IPS-20b (cell line): ENCODE data around the gene SPESP1.
"Not testable (repeated sequence)": the region's sequence is repeated elsewhere in the genome, so short reads cannot be mapped to it uniquely, and the experiment has no call there.

Experiments
- H3K27ac ChIP-seq: one replicate; pipeline ENCODE4 v1.5.1; 2013; ENCODE audit warnings: low read length
- H3K27me3 ChIP-seq: 2 replicates; pipeline ENCODE4 v1.6.1; 2013; ENCODE audit warnings: mild to moderate bottlenecking, low read length, inconsistent platforms; ENCODE audit not compliant: insufficient read depth
- H3K36me3 ChIP-seq: 2 replicates; pipeline ENCODE4 v1.6.1; 2013; ENCODE audit warnings: low read depth, mild to moderate bottlenecking, inconsistent platforms, low read length, moderate library complexity; ENCODE audit not compliant: insufficient read depth
- H3K4me1 ChIP-seq: 2 replicates; pipeline ENCODE4 v1.6.1; 2013; ENCODE audit warnings: mild to moderate bottlenecking, control low read depth, inconsistent platforms, low read length, moderate library complexity; ENCODE audit not compliant: insufficient read depth
- H3K4me3 ChIP-seq: 2 replicates; pipeline ENCODE4 v1.5.1; 2013; ENCODE audit warnings: mild to moderate bottlenecking, low read length, inconsistent platforms
- H3K9ac ChIP-seq: 2 replicates; pipeline ENCODE4 v1.6.1; 2013; ENCODE audit warnings: low read depth, mild to moderate bottlenecking, inconsistent platforms, low read length, moderate library complexity
- H3K9me3 ChIP-seq: 2 replicates; pipeline ENCODE4 v1.6.1; 2013; ENCODE audit warnings: mild to moderate bottlenecking, low read depth, low read length, inconsistent platforms; ENCODE audit not compliant: insufficient read depth

SPESP1 gene

GRCh38 chr15:68966996-68967395, 36.7 kb downstream of the SPESP1 start:
- Histone ChIP-seq H3K27me3 (no peaks in the 10 kb centered on the region), H3K9ac (no peak overlapping the region), H3K9me3 (peaks cover 45% of the 10 kb centered on the region), H3K27ac (no peak overlapping the region), H3K4me3 (no peak overlapping the region), H3K36me3 (no peaks in the 10 kb centered on the region), H3K4me1 (no peaks in the 10 kb centered on the region)

GRCh38 chr15:68967948-68968347, 37.6 kb downstream of the SPESP1 start:
- Histone ChIP-seq H3K36me3 (no peaks in the 10 kb centered on the region), H3K4me3 (no peak overlapping the region), H3K27me3 (no peaks in the 10 kb centered on the region), H3K9ac (no peak overlapping the region), H3K9me3 (peaks cover 45% of the 10 kb centered on the region), H3K4me1 (no peaks in the 10 kb centered on the region), H3K27ac (no peak overlapping the region)

- Histone ChIP-seq H3K27ac (no peak overlapping the region), H3K9ac (no peak overlapping the region), H3K4me1 (no peaks in the 10 kb centered on the region), H3K36me3 (no peaks in the 10 kb centered on the region), H3K9me3 (peaks cover 40% of the 10 kb centered on the region), H3K4me3 (no peak overlapping the region), H3K27me3 (no peaks in the 10 kb centered on the region)
Observed at GRCh38 chr15:68969298-68969697, 39.0 kb downstream of the SPESP1 start.

DNA sequence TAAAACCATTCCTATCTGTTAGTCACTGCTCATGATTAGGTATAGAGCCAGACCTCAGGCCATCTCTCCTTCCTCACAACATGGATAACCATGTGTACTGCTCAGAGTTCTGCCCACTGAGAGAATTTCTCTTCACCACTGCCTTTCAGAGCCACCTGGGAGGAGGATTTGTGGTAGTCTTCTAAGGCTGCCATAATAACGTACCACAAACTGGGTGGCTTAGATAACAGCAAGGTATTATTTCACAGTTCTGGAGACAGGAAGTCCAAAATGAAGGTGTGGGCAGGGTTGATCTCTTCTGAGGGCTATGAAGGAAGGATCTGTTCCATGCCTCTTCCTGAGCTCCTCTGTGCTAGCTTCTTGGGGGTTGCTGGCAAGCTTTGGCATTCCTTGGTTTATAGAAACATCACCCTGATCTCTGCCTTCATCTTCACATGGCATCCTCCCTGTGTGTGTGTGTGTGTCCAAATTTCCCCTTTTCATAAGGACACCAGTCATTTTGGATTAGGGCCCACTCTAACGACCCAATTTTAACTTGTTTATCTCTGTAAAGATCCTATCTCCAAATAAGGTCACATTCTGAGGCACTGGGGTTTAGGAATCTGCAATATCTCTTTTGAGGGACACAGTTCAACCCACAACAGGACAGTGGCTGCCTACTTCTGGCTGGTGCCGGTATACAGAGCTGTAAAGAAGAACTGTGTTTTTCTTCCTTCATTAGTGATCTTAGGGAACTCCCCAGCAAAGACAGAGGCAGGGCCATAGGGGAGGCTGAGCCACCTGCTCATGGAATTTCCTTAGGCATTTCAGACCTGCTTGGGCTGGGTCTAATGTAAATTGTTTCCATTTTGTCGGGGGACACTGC, 42.1 kb downstream of the SPESP1 start:
- no peak overlapping the region for H3K9ac ChIP-seq
- H3K4me3 ChIP-seq = no peak overlapping the region

GRCh38 chr15:68975651-68976160, 45.4 kb downstream of the SPESP1 start:
- peaks cover 13% of the 10 kb centered on the region for H3K9me3 ChIP-seq
- H3K36me3 ChIP-seq, H3K4me3 ChIP-seq, H3K27ac ChIP-seq, H3K9ac ChIP-seq, H3K27me3 ChIP-seq, H3K4me1 ChIP-seq: not testable (repeated sequence)

More for the DNA sequence above, 42.1 kb downstream of the SPESP1 start:
- Histone ChIP-seq H3K9me3 (peaks cover 32% of the 10 kb centered on the region), H3K36me3 (no peaks in the 10 kb centered on the region), H3K27ac (no peak overlapping the region), H3K4me1 (no peaks in the 10 kb centered on the region), H3K27me3 (no peaks in the 10 kb centered on the region)

DNA sequence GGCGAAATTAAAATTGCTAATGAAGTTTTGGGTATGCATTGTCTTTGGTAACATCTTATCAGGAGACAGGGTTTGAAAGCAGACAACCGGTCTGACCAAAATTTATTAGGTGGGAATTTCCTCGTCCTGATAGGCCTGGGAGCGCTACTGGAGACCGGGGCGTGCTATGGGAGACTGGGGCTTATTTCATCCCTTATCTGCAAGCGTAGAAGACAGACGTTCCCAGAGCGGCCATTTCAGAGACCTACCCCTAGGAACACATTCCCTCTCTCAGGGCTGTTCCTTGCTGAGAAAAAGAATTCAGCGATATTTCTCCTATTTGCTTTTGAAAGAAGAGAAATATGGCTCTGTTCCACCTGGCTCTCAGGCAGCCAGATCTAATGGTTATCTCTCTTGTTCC, 47.1 kb downstream of the SPESP1 start:
- not testable (repeated sequence) for H3K9ac ChIP-seq, H3K4me1 ChIP-seq, H3K27ac ChIP-seq, H3K36me3 ChIP-seq, H3K4me3 ChIP-seq, H3K27me3 ChIP-seq
- peaks cover 13% of the 10 kb centered on the region for H3K9me3 ChIP-seq

- Histone ChIP-seq H3K36me3 (no peaks in the 10 kb centered on the region), H3K27me3 (no peaks in the 10 kb centered on the region), H3K9ac (no peak overlapping the region), H3K4me3 (no peak overlapping the region), H3K27ac (no peak overlapping the region), H3K4me1 (no peaks in the 10 kb centered on the region), H3K9me3 (peaks cover 13% of the 10 kb centered on the region)
Observed at GRCh38 chr15:68979006-68979405, 48.7 kb downstream of the SPESP1 start.

GRCh38 chr15:68979816-68980215, 49.5 kb downstream of the SPESP1 start:
- H3K4me3 ChIP-seq = no peak overlapping the region
- peaks cover 13% of the 10 kb centered on the region for H3K9me3 ChIP-seq
- no peak overlapping the region for H3K9ac ChIP-seq
- no peaks in the 10 kb centered on the region for H3K36me3 ChIP-seq
- no peak overlapping the region for H3K27ac ChIP-seq
- H3K27me3 ChIP-seq = no peaks in the 10 kb centered on the region
- no peaks in the 10 kb centered on the region for H3K4me1 ChIP-seq

DNA sequence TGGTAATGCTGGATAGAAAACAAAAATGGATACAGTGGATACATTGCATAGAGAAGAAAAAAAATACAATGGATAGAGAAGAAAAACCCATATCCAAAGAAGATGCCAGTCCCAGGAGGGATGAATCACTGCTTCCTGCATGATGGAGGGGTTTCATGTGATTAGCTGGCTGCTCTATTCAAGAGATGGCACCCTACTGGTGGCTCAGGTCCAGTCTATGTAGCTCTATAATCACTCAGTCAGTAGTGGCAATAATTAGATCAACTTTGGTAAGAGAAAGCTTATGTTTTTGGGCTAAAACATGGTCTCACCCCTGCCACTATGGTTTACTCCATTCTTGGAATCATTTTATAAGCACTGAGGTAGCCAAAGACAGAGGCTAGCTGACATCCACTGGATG, 50.5 kb downstream of the SPESP1 start:
- Histone ChIP-seq H3K9me3 (peaks cover 13% of the 10 kb centered on the region), H3K4me1 (no peaks in the 10 kb centered on the region), H3K9ac (no peak overlapping the region), H3K4me3 (no peak overlapping the region), H3K27me3 (no peaks in the 10 kb centered on the region), H3K27ac (no peak overlapping the region), H3K36me3 (no peaks in the 10 kb centered on the region)

DNA sequence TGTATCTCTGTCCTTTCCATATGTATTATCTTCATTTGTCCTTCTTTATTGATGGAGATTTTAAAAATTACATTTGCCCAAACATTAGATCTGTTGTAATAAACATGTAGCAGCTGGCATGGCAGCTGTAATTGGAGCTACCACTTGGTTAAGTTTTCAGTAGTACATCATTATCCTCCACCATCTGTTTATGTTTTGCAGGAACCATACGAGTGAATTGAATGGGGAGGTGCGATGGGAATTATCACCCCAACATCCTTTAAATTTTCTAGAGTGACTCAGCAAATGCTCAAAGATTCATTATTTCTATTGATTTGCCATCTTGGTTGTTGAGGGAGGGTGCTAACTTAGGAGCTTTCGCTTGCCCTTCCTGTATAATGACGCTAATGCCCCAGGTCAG, 51.6 kb downstream of the SPESP1 start:
- H3K4me3 ChIP-seq = no peak overlapping the region
- H3K27me3 ChIP-seq = no peaks in the 10 kb centered on the region
- H3K9me3 ChIP-seq = peaks cover 3% of the 10 kb centered on the region; the same call in 1 of the 2 replicates
- no peaks in the 10 kb centered on the region for H3K36me3 ChIP-seq
- no peak overlapping the region for H3K9ac ChIP-seq
- H3K27ac ChIP-seq = no peak overlapping the region
- H3K4me1 ChIP-seq = no peaks in the 10 kb centered on the region

- Histone ChIP-seq H3K9me3 (no peaks in the 10 kb centered on the region), H3K9ac (no peak overlapping the region), H3K27ac (no peak overlapping the region), H3K4me3 (no peak overlapping the region), H3K4me1 (no peaks in the 10 kb centered on the region), H3K27me3 (no peaks in the 10 kb centered on the region), H3K36me3 (no peaks in the 10 kb centered on the region)
Observed at GRCh38 chr15:68982976-68983563, 52.7 kb downstream of the SPESP1 start.

DNA sequence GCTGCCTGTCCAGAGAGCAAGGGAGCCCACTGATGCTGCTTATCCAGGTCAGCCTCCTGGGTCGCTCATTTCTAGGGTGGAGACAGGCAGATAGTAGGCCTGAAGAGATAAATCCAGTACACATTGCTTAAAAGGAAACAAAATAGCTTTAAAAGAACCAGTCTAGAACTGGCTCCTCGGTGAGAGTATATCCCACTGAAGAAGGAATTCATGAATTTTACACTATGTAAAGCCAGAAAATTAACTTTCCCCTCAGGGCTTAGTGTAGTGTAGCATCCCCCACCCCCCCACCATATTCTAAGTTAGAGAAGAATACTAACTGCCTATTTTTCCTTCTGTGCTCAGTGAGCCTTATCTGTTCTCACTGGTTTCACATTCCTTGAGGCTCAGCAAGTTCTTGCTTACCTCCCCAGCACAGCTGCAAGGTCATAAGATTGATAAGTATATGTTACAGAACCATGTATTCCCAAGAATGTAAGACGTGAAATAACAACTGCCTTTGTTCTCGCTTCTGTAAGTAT, 53.7 kb downstream of the SPESP1 start:
- H3K9ac ChIP-seq = no peak overlapping the region
- no peaks in the 10 kb centered on the region for H3K36me3 ChIP-seq
- H3K4me1 ChIP-seq = no peaks in the 10 kb centered on the region
- H3K9me3 ChIP-seq = no peaks in the 10 kb centered on the region
- H3K4me3 ChIP-seq = no peak overlapping the region
- H3K27ac ChIP-seq = no peak overlapping the region
- H3K27me3 ChIP-seq = no peaks in the 10 kb centered on the region
